HUES48 (cell line): ENCODE data around the gene CTSA.

Experiments used
- H3K27ac ChIP-seq: one replicate; pipeline ENCODE4 v1.7.0; 2013; ENCODE audit warnings: low read depth, low read length, inconsistent platforms
- H3K27me3 ChIP-seq: 2 replicates; pipeline ENCODE4 v1.6.1; 2013; ENCODE audit warnings: mild to moderate bottlenecking, low read length; ENCODE audit not compliant: control insufficient read depth, insufficient read depth
- H3K36me3 ChIP-seq: 2 replicates; pipeline ENCODE4 v1.6.1; 2013; ENCODE audit warnings: low read length; ENCODE audit not compliant: control insufficient read depth, insufficient read depth
- H3K4me1 ChIP-seq: 2 replicates; pipeline ENCODE4 v1.6.1; 2013; ENCODE audit warnings: mild to moderate bottlenecking, low read length; ENCODE audit not compliant: control insufficient read depth, insufficient read depth
- H3K4me3 ChIP-seq: 2 replicates; pipeline ENCODE4 v1.5.1; 2013; ENCODE audit warnings: mild to moderate bottlenecking, low read depth, low read length
- H3K9ac ChIP-seq: 2 replicates; pipeline ENCODE4 v1.6.1; 2013; ENCODE audit warnings: mild to moderate bottlenecking, low read depth, low read length, moderate library complexity
- H3K9me3 ChIP-seq: 2 replicates; pipeline ENCODE4 v1.6.1; 2013; ENCODE audit warnings: low read length; ENCODE audit not compliant: control insufficient read depth, insufficient read depth

The CTSA gene

DNA sequence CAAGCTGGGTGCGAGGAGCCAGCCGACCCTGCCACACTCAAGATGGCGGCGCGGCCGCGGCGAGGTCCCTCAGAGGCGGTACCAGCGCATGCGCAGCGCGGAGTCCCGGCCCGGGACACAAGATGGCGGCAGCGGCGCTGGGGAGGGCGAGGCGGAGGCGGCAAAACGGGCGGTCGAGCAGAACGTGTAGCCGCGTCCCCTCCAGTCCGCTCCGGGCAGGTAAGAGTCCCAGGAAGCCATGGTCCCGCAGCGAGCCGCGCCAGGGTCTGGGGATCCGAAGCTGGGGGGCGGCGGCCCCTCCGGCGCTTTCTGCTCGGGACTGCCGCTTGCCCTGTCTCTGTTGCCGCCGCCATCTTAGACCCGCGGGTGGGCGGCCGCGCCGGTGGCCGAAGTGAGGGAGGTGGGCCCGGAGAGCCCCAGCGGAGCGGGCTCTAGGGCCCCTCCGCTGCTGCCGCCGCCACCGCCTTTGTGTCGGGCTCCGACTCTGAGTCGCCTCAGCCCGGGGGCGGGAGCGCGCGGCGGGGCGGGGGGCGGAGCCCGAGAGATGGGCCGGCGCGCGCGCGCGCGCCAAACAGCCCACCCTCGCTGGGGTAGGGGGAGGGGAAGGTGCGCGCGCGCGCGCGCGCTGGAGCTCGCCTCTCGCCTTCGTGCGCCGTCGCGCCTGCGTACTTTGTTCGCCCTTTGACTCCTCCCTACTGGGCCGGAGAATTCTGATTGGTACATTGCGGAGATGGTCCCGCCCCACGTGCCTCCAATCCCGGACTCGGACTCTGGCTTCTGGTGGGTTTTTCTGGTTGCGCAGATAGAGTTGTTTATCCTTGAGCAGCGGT is 43.7 kb downstream of the CTSA start, which contains the start of gene PCIF1:
Gene PCIF1 (plus strand): TSS at position 98 of the 830 bp plus-strand sequence. CDS start 4,317 bp downstream, outside the sequence.
- Histone ChIP-seq H3K4me3 (peak within 1 kb of the TSS; percentile 75), H3K9me3 (no peaks in the 10 kb centered on the region), H3K9ac (peak within 1 kb of the TSS; percentile 100), H3K36me3 (peaks cover 28% of the 10 kb centered on the region), H3K4me1 (peaks cover 26% of the 10 kb centered on the region), H3K27me3 (no peaks in the 10 kb centered on the region), H3K27ac (peak within 1 kb of the TSS; percentile 100)

DNA sequence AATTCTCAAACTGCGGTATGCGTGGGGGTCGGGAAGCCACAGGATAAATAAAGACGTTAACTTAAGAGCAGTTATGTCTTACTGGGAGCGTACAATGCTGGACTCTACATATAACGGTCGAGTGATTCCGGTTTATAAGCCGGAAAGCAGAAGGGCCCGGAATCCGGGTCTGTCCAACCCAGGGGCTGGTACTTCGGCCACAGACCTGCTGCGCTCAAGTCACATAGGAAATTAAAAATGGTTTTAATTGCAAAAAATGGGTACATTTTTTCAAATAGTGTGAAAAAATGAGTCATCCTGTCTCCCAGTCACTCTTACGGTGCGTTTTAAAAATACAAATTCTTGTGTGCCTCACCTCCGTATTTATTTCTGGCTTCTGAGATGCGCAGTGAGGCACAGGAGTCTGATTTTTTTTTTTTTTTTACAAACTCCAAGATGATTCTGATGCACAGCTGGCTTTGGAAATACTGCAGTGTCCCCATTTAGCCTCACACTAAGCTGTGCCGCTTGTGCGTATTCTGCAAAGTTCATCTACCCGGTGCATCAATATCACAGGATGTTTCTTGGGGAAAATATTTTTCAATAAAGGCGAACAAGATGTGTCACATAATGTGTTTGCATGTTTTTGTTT is 44.4 kb downstream of the CTSA start:
- H3K36me3 ChIP-seq = peaks cover 35% of the 10 kb centered on the region
- H3K4me1 ChIP-seq = peaks cover 26% of the 10 kb centered on the region
- H3K4me3 ChIP-seq = peak overlapping the region; percentile 75
- H3K27me3 ChIP-seq = no peaks in the 10 kb centered on the region
- peak overlapping the region; percentile 28 for H3K9ac ChIP-seq
- peak overlapping the region; percentile 82 for H3K27ac ChIP-seq
- no peaks in the 10 kb centered on the region for H3K9me3 ChIP-seq

- peak overlapping the region; percentile 85 for H3K27ac ChIP-seq
- H3K4me3 ChIP-seq = no peak overlapping the region
- no peaks in the 10 kb centered on the region for H3K9me3 ChIP-seq
- peaks cover 26% of the 10 kb centered on the region for H3K4me1 ChIP-seq
- no peaks in the 10 kb centered on the region for H3K27me3 ChIP-seq
- H3K36me3 ChIP-seq = peaks cover 51% of the 10 kb centered on the region
- H3K9ac ChIP-seq = no peak overlapping the region
These were observed 46.6 kb downstream of the CTSA start for GRCh38 chr20:45937765-45938164.

GRCh38 chr20:45938727-45939438 is 47.7 kb downstream of the CTSA start:
- H3K27ac ChIP-seq = peak overlapping the region; percentile 85
- peaks cover 62% of the 10 kb centered on the region for H3K36me3 ChIP-seq
- H3K27me3 ChIP-seq = no peaks in the 10 kb centered on the region
- H3K9me3 ChIP-seq = no peaks in the 10 kb centered on the region
- peaks cover 20% of the 10 kb centered on the region for H3K4me1 ChIP-seq
- H3K9ac ChIP-seq = no peak overlapping the region
- H3K4me3 ChIP-seq = no peak overlapping the region

DNA sequence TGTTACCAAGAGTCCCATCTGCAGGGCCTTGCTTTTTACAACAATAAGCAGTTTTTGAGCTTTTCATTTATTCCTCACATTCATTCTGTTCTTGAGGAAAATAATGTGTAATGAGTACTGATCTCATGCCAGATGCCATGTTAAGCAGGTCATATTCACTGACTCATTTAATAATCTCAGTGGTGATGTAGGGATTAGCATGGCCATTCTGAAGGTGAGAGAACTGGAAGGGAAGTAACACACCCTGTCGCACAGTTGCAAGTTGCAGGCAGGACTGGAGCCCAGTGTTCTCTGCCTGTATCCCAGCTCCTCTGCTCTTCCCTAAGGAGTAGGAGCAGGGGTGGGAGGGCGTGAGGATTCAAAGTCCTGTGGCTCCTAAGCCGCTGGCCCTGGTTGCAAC is 48.9 kb downstream of the CTSA start:
- H3K9ac ChIP-seq = no peak overlapping the region
- H3K27me3 ChIP-seq = no peaks in the 10 kb centered on the region
- no peaks in the 10 kb centered on the region for H3K9me3 ChIP-seq
- peaks cover 74% of the 10 kb centered on the region for H3K36me3 ChIP-seq
- H3K4me3 ChIP-seq = no peak overlapping the region
- peaks cover 20% of the 10 kb centered on the region for H3K4me1 ChIP-seq
- no peak overlapping the region for H3K27ac ChIP-seq

- Histone ChIP-seq H3K36me3 (peaks cover 78% of the 10 kb centered on the region), H3K9ac (no peak overlapping the region), H3K4me1 (peaks cover 20% of the 10 kb centered on the region), H3K9me3 (no peaks in the 10 kb centered on the region), H3K4me3 (no peak overlapping the region), H3K27ac (no peak overlapping the region), H3K27me3 (no peaks in the 10 kb centered on the region)
These were observed 49.3 kb downstream of the CTSA start for GRCh38 chr20:45940469-45940868.

DNA sequence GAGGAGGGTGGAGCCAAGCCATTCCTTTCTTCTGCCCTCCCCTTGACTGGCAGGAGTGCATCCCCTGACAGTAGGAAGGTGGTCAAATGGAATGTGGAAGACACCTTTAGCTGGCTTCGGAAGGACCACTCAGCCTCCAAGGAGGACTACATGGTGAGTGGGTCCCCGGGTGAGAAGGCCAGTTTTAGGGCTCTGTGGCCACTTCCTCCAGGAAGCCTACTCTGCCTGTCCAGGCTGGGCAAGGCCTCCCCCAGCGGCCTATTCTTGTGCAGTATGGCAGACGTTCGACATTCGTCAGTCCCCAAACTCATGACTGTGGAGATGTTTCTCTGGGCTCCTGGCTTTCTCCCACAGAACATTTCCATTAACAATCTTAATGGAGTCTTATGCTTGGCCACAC is 52.5 kb downstream of the CTSA start:
- Histone ChIP-seq H3K36me3 (peaks cover 94% of the 10 kb centered on the region), H3K9ac (no peak overlapping the region), H3K9me3 (no peaks in the 10 kb centered on the region), H3K27ac (no peak overlapping the region), H3K27me3 (no peaks in the 10 kb centered on the region), H3K4me3 (no peak overlapping the region), H3K4me1 (peaks cover 5% of the 10 kb centered on the region)

DNA sequence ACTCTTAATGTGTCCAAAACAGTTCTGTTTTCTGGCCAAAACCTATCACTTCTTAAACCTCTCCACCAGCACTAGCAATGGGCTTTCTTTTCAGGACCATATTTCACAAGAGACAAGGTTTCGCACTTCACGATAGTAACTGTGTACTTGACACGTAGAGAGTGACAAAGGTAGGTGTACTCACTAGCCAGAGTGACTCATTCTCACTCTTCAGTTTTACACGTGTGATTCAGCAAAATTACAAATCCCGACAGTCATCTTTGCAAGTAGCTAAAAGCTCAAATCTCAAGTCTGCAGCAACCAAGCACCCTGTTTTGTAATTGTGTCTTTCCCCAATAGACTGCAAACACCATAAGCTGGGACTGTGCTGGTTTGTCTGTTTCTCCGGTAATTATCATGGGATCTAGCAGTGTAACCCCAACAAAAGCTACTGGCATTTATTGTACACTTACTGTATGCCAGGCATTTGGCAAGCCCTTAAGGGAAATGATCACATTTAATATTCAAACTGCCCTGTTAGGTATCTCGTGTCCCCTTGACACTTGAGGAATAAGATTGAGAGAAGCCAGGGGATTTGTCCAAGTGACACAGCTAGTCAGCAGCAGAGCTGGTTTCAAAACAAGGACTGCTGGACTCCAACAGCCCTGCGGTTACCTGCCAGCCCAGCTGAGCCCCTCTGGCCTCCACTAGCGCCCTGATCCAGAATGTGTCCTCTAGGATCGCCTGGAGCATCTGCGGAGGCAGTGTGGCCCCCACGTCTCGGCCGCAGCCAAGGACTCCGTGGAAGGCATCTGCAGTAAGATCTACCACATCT is 53.2 kb downstream of the CTSA start:
- H3K27ac ChIP-seq = no peak overlapping the region
- no peaks in the 10 kb centered on the region for H3K27me3 ChIP-seq
- H3K4me3 ChIP-seq = no peak overlapping the region
- no peaks in the 10 kb centered on the region for H3K4me1 ChIP-seq
- H3K36me3 ChIP-seq = peaks cover 94% of the 10 kb centered on the region
- H3K9ac ChIP-seq = no peak overlapping the region
- no peaks in the 10 kb centered on the region for H3K9me3 ChIP-seq

DNA sequence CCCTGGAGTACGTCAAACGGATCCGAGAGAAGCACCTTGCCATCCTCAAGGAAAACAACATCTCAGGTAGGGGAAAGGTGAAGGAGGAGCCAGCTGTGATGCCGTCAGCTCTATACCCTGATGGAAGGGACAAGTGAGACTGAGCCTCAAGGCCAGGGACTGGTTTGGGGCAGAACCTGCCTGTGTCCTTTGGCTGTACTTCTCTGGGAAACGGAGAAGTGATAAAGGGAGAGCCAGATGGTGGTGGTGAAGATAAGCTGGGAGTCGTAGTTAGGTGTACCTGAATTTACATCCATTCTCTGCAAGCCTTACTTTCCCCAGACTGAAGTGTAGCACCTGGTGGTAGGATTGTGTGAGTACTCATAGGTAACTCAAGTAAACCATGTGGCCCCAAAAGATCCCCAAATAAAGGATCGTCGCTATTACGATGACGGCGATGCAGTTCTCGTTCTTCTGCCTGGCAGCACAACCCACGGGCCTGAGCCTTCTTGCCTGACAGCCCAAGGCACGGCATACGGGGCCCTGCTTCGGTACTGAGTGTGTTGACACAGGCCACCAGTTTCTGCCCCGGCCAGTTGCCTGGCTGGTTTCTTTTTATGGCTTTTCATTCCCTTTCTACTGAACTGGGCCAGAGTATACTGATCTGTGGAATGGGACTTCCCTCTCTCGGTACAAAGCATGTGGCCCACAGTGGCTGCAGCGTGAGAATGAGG is 54.0 kb downstream of the CTSA start:
- Histone ChIP-seq H3K9me3 (no peaks in the 10 kb centered on the region), H3K36me3 (peaks cover 94% of the 10 kb centered on the region), H3K27me3 (no peaks in the 10 kb centered on the region), H3K27ac (no peak overlapping the region), H3K4me3 (no peak overlapping the region), H3K4me1 (no peaks in the 10 kb centered on the region), H3K9ac (no peak overlapping the region)

DNA sequence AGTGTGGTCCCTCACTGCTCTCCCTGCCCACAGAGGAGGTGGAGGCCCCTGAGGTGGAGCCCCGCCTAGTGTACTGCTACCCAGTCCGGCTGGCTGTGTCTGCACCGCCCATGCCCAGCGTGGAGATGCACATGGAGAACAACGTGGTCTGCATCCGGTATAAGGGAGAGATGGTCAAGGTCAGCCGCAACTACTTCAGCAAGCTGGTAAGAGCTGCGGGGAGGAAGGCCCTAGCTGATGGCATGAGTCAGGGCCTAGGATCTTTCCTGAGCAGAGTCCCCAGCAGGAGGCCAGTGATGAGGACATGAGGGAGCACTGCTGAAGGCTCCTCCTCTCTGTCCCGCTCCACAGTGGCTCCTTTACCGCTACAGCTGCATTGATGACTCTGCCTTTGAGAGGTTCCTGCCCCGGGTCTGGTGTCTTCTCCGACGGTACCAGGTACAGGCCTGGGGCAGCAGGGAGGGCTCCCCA is 54.6 kb downstream of the CTSA start:
- no peak overlapping the region for H3K27ac ChIP-seq
- no peak overlapping the region for H3K9ac ChIP-seq
- peaks cover 93% of the 10 kb centered on the region for H3K36me3 ChIP-seq
- no peaks in the 10 kb centered on the region for H3K4me1 ChIP-seq
- no peaks in the 10 kb centered on the region for H3K9me3 ChIP-seq
- H3K4me3 ChIP-seq = no peak overlapping the region
- no peaks in the 10 kb centered on the region for H3K27me3 ChIP-seq
